ENCODE measurements around the gene CDY2A.
"Not testable (repeated sequence)": the region's sequence is repeated elsewhere in the genome, so short reads cannot be mapped to it uniquely, and the experiment has no call there.

DNA sequence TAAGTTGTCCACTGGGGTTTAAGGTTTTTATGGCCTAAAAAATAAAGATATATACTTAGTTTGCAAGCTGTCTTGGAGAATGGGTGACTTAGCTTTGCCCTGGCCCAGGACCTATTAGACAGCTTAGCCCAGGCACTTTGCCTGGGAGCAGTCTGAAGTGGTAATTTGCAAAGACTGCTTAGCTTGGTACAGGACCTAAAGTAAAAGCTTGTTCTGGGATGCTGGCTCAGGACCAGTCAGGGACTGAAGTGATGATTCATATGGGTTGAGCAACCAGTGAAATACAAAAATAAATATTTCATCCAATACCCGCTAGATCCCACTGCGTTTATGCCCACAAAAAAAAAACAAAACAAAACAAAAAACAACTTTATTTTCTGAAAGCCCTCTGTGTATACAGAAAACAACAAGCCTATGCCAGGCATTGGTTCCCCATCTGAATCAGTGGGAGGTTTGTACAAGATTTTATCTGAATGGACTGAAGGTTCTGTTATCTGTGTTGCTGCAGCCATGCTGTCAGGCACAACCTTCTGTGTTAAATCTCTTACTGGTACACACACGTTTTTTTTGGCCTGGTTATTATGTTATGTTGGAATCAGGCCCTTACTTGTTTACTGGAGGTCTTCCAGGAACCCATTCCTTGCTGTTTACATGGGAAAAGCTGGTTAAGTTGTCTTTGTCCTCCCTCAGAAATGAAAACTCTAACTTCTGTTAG lies 8.7 kb downstream of the CDY2A start:
- TF ChIP-seq POLR2A, POLR2AphosphoS5 (IDR thresholded peaks at IDR 0.05): not testable (repeated sequence)
- TF ChIP-seq, protein P1, sequence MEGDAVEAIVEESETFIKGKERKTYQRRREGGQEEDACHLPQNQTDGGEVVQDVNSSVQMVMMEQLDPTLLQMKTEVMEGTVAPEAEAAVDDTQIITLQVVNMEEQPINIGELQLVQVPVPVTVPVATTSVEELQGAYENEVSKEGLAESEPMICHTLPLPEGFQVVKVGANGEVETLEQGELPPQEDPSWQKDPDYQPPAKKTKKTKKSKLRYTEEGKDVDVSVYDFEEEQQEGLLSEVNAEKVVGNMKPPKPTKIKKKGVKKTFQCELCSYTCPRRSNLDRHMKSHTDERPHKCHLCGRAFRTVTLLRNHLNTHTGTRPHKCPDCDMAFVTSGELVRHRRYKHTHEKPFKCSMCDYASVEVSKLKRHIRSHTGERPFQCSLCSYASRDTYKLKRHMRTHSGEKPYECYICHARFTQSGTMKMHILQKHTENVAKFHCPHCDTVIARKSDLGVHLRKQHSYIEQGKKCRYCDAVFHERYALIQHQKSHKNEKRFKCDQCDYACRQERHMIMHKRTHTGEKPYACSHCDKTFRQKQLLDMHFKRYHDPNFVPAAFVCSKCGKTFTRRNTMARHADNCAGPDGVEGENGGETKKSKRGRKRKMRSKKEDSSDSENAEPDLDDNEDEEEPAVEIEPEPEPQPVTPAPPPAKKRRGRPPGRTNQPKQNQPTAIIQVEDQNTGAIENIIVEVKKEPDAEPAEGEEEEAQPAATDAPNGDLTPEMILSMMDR (IDR thresholded peaks at IDR 0.05), result not testable (repeated sequence)
